Measurements from ENCODE around the gene SMG5.
"Not testable (repeated sequence)": the region's sequence is repeated elsewhere in the genome, so short reads cannot be mapped to it uniquely, and the experiment has no call there.

DNA sequence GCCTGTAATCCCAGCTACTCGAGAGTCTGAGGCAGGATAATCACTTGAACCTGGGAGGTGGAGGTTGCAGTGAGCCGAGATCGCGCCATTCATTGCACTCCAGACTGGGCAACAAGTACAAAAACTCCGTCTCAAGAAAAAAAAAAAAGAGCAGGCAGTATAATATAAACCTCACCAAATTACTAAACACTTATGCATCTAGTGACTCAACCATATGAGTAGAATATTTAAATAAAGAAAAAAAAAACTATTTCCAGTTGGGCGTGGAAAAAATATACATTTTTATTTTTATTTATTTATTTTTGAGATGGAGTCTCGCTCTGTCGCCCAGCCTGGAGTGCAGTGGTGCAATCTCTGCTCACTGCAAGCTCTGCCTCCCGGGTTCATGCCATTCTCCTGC lies 40.6 kb upstream of the SMG5 start:
- TF ChIP-seq SP1 (IDR thresholded peaks at IDR 0.05); FOXM1 (IDR thresholded peaks at IDR 0.05; ENCODE audit: borderline replicate concordance); ZNF384 (IDR thresholded peaks at IDR 0.05); TARDBP (IDR thresholded peaks at IDR 0.05); FOXK2 (IDR thresholded peaks at IDR 0.05); BHLHE40 (IDR thresholded peaks at IDR 0.05; ENCODE audit: borderline replicate concordance); ARNT (IDR thresholded peaks at IDR 0.05); SUZ12 (IDR thresholded peaks at IDR 0.05): not testable (repeated sequence)

All from HEK293T (cell line).